ENCODE results near the gene HLCS. TPM values are rescaled to one million over a fixed set of nuclear protein-coding genes. Genes with fewer than 3 reads are reported as not detected.

The HLCS gene
- total and polyA plus RNA-seq, 2 of the 8 experiments (the other 6 are each of a cell fraction or from before 2014, with no cell fraction given) = 4.7 to 12.2 TPM

DNA sequence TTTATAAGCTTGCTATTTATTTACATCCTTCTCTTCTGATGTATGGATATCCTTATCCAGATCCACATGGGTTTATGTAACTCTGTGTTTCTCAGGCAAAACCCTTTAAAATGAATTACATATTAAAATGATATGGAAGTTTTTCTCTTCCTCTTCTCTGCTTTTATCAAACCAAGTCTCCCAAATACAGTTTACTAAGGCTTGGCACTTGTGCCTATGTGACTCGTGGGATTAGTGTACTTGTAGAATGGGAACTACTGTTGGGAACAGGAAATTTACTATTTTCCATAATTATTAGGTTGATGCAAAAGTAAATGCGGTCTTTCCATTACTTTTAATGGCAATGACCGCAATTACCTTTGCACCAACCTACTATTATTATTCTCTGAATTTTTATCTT is 252.7 kb downstream of the HLCS start (continued):
- TF ChIP-seq CHD7 (IDR thresholded peaks at IDR 0.05; ENCODE audit: insufficient replicate concordance, low read length) (no peak), GABPA (IDR thresholded peaks at IDR 0.05; ENCODE audit: borderline replicate concordance, insufficient read depth, low read length) (no peak), TAF1 (IDR thresholded peaks at IDR 0.05; ENCODE audit: low read depth, low read length) (no peak), RFX5 (IDR thresholded peaks at IDR 0.05; ENCODE audit: borderline replicate concordance, low read depth, low read length) (no peak), CEBPB (IDR thresholded peaks at IDR 0.05; ENCODE audit: low read depth, low read length) (no peak), KDM1A (IDR thresholded peaks at IDR 0.05; ENCODE audit: borderline replicate concordance, low read length) (no peak), RXRA (IDR thresholded peaks at IDR 0.05; ENCODE audit: insufficient read depth, low read depth, low read length) (no peak), CTBP2 (IDR thresholded peaks at IDR 0.05; ENCODE audit: borderline replicate concordance, insufficient read depth, insufficient read length, low read length) (no peak), ZNF274 (IDR thresholded peaks at IDR 0.05; ENCODE audit: borderline replicate concordance, extremely low read depth, low read length) (no peak), KDM4A (IDR thresholded peaks at IDR 0.05; ENCODE audit: low read depth, low read length, severe bottlenecking) (no peak), YY1 (IDR thresholded peaks at IDR 0.05; ENCODE audit: low read depth, low read length) (no peak)
- TF ChIP-seq, protein P1, sequence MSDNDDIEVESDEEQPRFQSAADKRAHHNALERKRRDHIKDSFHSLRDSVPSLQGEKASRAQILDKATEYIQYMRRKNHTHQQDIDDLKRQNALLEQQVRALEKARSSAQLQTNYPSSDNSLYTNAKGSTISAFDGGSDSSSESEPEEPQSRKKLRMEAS (IDR thresholded peaks at IDR 0.05) = no peak

Data from H1 (cell line).